Fibroblast of skin of scalp (primary cell): ENCODE measurements around the gene BICD1.
A peak's percentile ranks its signal among the peaks of the same experiment; 100 is the strongest.
"Not testable (repeated sequence)": the region's sequence is repeated elsewhere in the genome, so short reads cannot be mapped to it uniquely, and the experiment has no call there.

Experiments
- DNase-seq: peaks from one replicate; pipeline ENCODE4 v3.0.0-alpha.2; 2013

BICD1 gene

DNA sequence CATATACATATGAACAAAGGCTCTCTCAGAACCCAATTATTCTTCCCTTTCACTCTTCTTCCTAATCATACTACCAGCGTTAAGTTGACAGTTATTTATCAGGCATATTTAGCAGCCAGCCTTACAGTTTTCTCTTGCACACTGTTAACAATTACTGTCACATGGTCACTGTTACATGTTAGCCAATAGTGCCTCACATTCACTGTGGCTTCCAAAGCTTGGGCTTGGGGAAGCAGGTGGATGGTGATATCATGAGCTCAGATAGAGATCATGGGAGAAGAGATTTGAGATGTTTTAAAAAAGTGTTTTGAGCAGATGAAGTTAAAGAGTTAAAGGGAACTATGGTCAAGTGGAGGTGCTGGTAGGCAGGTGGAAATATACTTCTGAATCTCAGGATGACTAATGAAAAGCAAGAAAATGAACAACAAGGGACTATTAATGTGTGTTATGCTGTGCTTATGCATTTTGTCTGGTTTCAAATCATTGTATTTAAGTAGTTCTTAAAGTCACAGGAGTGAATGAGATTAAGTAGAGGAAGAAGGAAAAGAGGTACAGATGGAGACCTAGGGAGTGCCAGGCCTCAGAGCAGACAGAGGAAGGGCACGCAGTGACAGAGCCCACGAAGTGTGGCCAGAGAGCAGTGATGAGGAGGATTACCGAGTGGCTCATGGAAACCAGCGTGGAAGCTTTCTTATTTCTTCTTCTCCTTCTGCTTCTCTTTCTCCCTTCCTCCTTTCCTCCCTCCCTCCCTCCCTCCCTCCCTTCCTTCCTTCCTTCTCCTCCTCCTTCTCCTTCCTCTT lies 39.6 kb downstream of the BICD1 start:
- DNase-seq: no peak

DNA sequence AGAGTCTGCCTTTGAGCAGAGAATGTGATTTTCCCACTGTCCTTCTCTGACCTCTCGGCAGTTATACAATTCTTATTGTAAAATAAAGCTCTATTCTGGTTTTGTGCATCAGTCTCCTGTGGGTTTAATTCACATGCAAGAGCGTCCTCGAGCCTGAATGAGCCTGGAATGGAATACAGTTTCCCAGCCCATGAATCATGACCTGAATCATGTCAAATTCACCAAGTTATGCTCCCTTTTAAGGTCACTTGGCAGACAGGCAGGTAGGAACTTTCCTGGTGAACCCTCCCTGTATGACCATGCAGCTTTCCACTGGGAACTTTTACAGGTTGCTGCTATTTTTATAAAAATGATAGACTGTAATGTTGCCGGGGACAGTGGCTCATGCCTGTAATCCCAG lies 41.7 kb downstream of the BICD1 start:
- no peak for DNase-seq

DNA sequence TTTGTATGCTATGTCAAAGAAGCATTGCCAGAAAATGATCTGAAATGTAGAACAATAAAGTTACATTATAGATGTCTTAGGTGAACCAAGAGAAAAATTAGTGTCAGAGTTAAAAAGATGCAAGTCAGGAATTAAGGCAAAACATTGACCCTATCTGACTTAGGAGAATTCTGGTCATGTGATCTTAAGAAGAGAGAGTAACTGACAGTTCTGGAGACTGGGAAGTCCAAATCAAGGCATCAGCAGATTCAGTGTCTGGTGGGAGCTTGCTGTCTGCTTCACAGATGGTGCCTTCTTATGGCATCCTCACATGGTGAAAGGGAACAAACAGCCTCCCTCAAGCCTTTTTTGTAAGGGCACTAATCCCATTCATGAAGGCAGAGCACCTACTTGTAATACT lies 42.8 kb downstream of the BICD1 start:
- DNase-seq: no peak

DNA sequence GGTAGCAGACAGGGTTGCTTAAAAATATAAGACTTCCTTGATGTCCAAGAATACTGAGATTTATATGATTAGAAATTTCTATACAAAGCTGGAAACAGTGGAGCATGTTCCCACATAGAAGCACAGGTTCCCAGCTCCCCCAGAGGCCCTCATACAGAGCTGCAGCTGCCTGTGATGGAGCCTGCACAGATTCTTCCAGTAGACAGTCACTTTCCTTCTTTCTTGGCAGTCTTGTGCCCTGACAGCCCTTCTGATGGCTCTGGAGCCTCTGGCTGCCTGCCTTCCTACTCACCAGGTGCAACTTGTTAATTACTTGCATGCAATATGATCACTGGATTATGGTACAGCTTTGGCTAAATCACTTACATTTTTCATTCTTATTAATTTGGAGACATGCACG lies 44.4 kb downstream of the BICD1 start:
- DNase-seq: no peak

DNA sequence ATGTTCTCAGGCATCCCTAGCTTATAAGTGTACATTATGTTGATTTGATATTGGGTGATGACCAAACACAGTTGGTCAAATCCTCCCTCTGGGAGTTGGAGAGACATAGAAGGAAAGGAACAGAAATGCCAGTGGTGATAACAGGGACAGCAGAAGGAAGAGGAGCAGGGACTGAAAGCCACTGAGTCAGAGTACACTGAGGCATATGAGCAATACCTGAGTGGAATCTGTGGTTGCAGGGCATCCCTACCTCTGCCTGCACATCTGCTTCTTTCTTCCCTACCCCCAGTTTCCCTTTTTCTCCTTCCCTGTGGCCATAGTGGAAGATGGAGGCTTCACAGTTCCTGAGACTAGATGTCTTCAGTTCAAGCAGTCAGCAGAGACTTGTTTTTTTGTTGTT lies 44.9 kb downstream of the BICD1 start:
- no peak for DNase-seq

DNA sequence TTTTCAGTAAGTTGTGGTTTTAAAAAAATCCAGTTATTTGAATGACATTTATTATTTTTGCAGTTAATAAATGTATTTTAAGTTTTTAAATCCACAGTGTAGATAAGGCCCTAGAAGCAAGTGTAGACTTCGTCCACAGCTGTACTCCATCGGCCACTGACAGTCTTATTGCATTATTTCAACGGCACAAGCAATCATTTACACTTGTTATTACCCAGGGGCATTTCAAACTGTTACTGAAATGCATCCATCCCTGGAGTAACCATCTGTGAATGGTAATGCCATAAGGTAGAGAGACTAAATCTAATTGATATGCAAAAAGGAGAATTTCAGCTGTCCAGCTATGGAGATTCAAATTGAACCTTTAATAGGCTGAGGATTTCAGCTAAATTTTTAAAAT lies 48.4 kb downstream of the BICD1 start:
- DNase-seq: no peak

DNA sequence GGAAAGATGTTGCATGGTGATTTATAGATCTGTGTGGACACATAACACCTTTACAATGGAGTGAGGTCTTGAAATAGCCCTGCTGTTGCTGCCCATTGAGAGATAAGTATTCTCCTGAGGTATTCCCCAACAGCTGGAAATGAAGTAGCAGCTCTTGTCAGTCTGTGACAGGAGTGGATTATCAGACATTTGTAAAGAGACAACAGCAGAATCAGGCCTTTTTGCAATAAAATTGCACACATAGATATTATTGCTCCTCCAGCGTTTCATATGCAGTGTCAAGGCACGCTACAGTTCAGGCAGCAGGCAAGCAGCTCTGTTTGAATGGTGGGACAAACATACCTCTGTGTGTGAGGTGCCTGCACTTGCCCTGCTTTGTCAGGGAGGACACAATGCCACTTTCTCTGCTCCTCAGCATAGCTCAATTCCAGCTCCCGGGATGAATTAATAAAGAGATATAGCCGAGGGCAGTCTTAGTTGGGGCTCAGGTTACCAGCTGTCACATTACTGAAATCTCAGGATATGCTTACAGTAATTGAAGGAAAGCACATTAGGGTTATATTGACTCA lies 49.4 kb downstream of the BICD1 start:
- no peak for DNase-seq

DNA sequence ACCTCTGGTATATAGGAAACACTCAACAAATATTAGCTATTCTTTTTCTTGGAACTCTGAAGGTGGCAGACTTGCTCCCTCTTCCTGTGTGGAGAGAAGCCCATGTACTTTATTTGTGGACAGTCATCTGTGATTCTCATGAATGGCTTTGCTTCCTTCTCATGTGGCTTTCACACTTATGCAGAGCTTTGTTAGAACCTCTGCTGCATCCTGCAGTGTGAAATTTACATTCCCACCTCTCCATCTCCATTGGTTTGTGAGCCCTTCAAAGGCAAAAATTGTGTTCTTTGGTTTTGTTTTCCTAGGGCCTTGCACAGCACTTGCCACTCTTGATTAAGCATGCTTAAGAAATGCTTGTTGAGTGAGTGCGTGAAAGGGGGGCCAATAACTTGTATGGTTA lies 51.9 kb downstream of the BICD1 start:
- DNase-seq: no peak

DNA sequence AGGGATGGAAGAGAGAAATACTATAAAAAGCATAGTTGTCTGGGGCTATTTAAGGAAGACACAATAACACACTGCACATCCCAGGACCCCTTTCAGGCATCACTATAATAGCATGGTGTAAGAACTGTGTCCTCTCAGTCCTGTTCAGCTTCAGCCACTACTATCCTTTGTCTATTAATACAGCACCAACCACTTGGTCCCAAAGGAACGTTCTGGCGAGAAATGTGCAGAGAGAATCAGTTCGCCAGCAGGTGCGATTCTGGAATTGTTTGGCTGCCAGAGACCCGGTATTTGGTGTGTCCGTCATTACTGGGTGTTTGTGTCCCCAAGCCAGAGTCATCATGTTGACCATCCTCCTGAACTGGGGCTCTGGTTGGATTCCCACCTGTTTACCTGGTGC lies 52.7 kb downstream of the BICD1 start:
- no peak for DNase-seq

DNA sequence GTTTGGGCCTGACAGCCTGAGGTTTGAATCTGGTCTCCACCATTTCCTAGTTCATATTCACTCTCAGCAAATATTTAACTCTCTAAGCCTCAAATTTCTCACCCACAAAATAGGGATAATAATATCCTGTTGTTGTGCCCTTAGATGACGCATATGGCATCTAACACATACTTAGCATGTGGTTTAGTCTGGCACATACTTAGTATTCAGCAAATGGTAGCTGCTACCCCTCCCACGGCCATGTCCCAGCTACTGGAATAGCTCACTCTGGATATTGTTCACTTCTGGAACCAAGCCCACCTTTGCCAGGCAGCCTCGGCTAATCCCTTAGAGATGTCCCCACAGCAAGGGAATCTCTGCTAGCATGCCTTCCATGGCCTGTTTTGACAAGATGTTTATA lies 53.3 kb downstream of the BICD1 start:
- peak; percentile 53 for DNase-seq

DNA sequence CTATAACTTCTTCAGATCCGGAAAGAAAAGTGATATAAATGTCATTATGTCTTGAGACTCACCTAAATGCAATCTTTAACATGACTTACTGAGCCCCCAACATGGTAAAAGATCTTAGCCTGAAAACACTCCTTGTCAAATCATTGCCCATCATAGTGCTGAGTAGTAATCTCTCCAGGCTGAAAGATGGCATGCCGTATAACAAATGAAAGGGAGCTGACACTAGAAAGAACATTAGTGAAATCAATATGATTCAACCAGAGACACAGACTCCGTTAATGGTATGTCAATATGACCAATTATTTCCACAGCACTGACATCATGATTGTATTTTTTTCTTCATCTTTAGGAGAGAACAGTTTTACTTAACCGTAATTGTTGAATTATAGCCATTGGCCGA lies 54.4 kb downstream of the BICD1 start:
- DNase-seq: no peak

DNA sequence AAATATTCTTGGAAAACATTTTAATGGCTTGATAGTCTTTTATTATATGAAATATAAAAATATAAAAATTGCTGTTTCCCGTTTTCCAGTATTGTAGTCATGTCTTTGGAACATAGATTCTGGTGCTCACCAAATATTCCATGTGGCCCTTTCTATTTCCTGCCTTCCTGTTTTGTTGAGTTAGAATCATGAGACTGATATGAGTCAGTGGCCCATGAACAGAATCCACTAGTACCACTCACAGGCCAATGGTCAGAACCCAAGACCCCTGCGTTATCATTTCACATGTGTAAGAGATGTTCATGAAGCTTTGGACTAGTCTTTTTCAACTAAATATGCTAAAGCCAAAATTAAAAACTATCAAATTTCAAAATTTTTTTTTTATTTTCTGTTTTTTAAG lies 56.9 kb downstream of the BICD1 start:
- no peak for DNase-seq

DNA sequence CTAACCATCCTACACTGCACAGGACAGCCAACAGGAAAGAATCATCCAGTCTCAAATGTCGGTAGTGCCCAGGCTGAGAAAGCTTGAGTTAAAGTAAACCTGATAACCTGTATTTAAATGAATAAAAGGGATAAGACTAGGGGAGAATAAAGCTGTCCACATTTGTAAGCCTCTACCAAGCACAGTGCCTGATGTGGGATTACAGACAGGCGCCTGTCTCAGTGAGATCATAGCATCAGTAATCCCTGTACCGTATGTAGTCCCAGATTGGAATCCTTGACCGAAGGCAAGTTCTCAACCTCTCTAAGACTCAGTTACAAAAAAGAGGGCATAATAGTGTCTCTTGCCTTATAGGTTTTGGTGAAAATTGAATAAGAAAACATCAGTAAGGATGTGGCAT lies 59.9 kb downstream of the BICD1 start:
- no peak for DNase-seq

DNA sequence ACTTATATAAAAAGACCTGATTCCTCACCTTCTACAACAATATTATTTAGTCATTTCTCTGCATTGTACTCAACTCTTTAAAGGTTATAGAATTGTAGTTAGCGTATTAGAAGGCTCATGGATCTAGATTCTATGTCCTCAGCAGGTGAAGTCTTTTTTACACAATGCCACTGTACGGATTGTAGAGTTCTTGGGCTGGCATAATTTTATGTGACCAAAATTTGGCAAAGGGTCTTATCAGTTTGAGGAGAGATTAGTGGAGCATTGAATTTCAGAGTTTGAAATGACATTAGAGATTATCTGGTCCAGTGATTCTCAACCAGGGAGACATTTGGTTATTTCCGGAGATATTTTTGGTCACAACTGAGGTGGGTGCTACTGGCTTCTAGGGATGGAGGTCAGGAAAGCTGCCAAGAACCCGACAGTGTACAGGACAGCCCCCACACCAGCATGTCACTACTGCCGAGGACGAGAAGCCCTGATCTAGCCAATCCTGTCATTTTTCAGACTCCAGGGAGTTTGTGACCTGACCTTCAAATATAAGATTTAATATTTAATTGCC lies 63.9 kb downstream of the BICD1 start:
- DNase-seq: no peak

DNA sequence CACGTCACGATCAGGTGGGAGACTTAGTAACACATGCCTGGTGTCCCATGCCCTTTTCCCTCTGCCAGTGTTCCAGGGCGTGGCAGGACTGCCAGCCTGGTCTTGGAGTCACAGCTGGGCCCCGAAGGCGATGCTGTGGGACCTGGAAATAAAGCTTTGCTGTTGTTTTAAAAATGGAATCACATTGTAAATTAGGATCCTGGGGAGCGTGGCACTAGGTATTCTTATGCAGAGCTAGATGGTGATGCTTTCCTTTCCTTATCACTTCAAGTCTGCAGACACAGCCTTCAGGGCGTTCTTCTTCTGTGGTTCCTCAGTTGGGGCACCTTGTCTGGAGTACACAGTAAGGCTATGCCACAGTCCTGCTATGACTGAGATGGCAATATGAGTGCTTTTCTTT lies 64.6 kb downstream of the BICD1 start:
- DNase-seq: no peak

DNA sequence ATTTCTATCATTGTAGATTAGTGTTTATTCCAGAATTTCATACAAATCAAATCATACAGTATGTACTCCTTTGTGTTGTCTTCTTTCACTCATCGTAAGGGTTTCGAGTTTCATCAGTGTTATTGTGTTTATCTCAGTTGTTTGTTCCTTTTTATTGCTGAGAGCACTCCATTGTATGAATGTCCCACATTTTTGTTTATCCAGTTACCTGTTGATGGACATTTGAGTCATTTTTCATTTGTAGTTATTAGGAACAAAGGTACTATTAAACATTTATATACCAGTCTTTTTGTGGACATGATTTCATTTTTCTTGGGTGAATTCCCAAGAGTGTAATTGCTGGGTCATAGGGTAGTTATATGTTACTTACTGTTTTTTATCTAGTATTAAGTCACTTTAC lies 70.0 kb downstream of the BICD1 start:
- DNase-seq: no peak

DNA sequence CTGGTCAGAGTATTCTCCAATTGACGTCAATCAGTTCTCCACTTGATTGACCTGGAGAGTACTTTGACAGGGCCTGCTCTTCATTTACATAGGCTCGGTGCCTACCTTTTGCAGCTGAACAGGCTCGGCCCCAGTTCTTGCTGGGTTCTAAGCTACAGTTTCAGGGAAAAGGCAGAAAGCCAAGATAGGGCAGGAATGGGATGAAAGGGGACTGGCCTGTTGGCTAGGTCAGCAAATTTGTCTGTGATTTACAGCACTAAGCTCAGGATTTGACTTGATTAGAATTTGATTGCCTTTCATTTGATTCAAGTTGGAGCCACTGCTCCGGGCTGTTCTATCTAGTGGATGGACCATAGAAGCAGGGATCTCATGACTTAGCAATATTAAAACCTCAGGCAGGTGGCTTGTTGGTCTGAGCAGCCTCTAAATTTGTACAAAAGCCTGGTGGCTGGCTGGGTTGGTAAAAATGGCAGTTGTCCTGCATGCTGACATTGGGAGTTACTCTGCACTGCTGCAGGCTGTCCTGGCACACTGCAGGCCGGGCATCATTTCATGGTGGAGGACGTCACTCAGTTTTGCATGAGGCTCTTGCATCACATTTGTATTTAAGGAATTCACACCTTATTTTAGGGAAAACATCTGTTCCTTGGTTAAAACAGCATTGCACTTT lies 71.8 kb downstream of the BICD1 start:
- no peak for DNase-seq

DNA sequence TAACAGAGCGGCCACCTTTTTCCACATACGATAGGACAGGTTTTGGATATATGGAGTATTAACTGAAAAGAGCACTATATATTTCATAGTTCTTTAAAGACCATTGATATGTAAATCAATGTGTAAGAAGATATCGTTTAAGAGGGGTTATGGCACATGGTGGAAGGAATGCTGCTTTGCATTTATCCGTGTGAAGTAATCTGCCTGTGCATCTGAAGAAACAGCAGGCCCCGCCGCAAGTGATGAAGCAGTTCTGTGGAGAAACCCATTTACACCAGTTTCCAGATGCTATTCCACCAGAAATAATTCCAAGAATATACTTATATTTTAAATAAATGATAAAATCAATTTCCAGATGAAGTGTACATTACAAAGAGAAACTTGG lies 72.4 kb downstream of the BICD1 start:
- DNase-seq: no peak

DNA sequence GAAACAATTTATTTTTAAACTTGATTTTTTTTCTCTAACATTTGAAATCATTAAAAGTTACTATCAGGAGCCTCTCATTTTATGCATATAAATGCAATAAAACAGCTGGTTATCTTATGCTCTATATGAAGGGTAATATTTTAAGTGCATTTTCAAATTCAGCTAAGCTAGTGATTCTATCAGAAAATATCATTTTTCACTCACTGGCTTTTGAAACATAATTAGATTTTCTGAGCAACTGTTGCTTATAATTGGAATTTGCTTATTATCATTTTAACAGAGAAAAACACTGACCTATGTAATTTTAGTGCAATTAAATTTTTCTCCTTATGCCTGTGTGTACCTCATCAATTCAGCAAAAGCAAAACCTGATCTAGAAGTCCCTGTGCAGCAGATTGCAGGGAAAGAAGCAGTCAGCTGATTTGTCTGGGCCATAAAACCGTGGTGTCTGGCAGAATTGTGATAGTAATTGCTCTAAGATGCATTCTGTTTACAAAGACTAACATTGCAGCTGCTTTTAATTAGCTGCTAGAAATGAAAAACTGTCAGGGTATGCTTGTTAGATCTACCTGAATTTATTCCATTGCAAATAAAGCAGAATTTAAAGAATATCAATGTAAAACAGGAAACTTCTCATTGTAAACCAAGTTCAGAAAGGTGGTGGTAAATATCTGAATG lies 75.0 kb downstream of the BICD1 start:
- no peak for DNase-seq

DNA sequence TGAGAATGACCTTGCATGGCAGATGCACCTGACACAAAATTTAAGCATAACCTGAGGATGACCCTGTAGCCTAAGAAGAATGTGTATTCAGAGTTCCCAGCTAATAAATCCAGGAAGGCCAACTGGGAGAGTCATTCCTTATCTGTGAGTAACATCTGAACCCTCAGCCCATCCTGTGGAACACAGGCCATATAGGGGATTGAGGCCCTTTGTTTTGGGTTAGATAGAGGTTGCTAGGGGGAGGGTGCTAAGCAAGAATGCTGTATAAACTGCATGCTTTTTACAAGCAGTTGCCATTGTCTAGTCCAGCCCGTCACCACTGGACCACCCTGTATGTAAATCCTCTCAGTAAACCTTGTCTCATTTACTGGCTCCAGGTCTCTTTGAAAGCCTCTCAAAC lies 77.0 kb downstream of the BICD1 start:
- peak; percentile 40 for DNase-seq

DNA sequence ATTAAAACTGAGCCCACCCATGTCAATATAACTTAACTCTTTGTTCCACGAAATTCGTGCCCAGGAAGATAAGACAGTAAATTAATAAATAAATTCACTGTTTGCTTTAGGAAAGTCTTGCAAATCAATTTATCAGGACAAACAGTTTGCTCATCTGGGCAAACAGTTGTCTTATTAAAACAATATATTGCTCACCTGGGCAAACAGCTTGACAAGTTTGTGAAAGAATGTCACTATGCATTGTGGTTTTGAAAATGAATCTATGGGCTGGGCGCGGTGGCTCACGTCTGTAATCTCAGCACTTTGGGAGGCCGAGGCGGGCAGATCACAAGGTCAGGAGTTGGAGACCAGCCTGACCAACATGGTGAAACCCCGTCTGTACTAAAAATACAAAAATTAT lies 80.5 kb downstream of the BICD1 start:
- DNase-seq: not testable (repeated sequence)

DNA sequence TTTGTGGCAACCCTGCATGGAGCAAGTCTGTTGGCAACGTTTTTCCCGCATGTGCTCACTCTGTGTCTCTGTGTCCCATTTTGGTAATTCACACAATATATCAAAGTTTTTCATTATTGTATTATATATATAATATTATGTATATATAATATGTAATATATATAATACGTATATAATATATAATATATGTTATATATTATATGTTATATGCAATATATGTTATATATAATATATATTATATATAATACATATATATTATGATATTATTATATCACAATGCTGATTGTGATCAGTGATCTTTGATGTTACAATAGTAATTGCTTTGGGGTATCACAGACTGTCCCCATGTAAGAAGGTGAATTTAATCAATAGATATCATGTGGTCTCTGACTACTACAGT lies 84.8 kb downstream of the BICD1 start:
- DNase-seq: no peak
